Measurements from ENCODE around the gene AMBP. TPM values are rescaled to one million over a fixed set of nuclear protein-coding genes. Genes with fewer than 3 reads are reported as not detected.

Gene AMBP
- total RNA-seq, 3 donors from 2014 or later (not counting 1 experiment from before 2014, with no cell fraction given) = not detected

DNA sequence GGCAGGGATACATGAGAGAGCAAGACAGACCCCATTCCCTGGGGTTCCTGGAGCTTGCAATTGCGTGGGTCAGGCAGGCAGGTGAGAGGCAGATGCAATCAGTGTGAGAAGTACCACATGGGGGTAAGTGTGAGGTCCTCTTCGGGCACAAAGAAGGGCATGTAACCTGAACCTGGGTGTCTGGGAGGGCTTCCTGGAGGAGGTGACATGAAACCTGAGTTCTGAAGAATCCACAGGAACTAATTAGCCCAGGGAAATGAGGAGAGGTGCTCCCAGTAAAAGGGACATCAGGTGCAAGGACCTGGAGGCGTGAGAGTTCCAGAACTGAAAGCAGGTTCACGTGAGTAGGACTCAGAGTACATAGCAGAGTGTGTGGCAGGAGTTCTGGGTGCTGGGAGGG lies 2.5 kb downstream of the AMBP start:
- no peaks in the 10 kb centered on the region for H3K9me3 Mint-ChIP-seq
- no peaks in the 10 kb centered on the region for H3K9me3 ChIP-seq (ENCODE audit: control insufficient read depth, insufficient read depth, low read length)
- H3K36me3 ChIP-seq (ENCODE audit: control insufficient read depth, insufficient read depth, low read length) = no peaks in the 10 kb centered on the region
- no peak for DNase-seq
- H3K36me3 Mint-ChIP-seq = no peaks in the 10 kb centered on the region
- TF ChIP-seq, protein P1, sequence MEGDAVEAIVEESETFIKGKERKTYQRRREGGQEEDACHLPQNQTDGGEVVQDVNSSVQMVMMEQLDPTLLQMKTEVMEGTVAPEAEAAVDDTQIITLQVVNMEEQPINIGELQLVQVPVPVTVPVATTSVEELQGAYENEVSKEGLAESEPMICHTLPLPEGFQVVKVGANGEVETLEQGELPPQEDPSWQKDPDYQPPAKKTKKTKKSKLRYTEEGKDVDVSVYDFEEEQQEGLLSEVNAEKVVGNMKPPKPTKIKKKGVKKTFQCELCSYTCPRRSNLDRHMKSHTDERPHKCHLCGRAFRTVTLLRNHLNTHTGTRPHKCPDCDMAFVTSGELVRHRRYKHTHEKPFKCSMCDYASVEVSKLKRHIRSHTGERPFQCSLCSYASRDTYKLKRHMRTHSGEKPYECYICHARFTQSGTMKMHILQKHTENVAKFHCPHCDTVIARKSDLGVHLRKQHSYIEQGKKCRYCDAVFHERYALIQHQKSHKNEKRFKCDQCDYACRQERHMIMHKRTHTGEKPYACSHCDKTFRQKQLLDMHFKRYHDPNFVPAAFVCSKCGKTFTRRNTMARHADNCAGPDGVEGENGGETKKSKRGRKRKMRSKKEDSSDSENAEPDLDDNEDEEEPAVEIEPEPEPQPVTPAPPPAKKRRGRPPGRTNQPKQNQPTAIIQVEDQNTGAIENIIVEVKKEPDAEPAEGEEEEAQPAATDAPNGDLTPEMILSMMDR (IDR thresholded peaks at IDR 0.05) = no peak
- no peaks in the 10 kb centered on the region for H3K4me1 ChIP-seq (ENCODE audit: control insufficient read depth, insufficient read depth, low read length)
- H3K4me3 ChIP-seq (ENCODE audit: low read length) = no peak overlapping the region
- WGBS (ENCODE audit: insufficient coverage) = 59% methylated on average over 4 of the region's 4 CpGs
- H3K27ac Mint-ChIP-seq = no peak overlapping the region
- peaks cover 9 to 22% of the 10 kb centered on the region in 2 donors for H3K27me3 Mint-ChIP-seq (ENCODE audit: low read depth in 2 of 2)
- no peak overlapping the region for H3K27ac ChIP-seq (ENCODE audit: low read length)
- H3K4me3 Mint-ChIP-seq = no peak overlapping the region
- ATAC-seq = no peak
- intact Hi-C loops (cut with micrococcal nuclease) = no loop called here
- H3K27me3 ChIP-seq (ENCODE audit: control insufficient read depth, insufficient read depth, low read length) = no peaks in the 10 kb centered on the region
- H3K4me1 Mint-ChIP-seq = no peaks in the 10 kb centered on the region

GRCh38 chr9:114072184-114073140 lies 5.6 kb downstream of the AMBP start:
- ATAC-seq (no peak), DNase-seq (no peak)
- intact Hi-C loops (cut with micrococcal nuclease) = no loop called here
- Histone ChIP-seq H3K27me3 (ENCODE audit: control insufficient read depth, insufficient read depth, low read length) (no peaks in the 10 kb centered on the region), H3K9me3 (ENCODE audit: control insufficient read depth, insufficient read depth, low read length) (no peaks in the 10 kb centered on the region), H3K4me1 (ENCODE audit: control insufficient read depth, insufficient read depth, low read length) (no peaks in the 10 kb centered on the region), H3K27ac (ENCODE audit: low read length) (no peak overlapping the region), H3K4me3 (ENCODE audit: low read length) (no peak overlapping the region), H3K36me3 (ENCODE audit: control insufficient read depth, insufficient read depth, low read length) (no peaks in the 10 kb centered on the region)
- no peak overlapping the region for H3K27ac Mint-ChIP-seq
- no peaks in the 10 kb centered on the region for H3K4me1 Mint-ChIP-seq
- TF ChIP-seq, protein P1 (IDR thresholded peaks at IDR 0.05) = no peak
- H3K27me3 Mint-ChIP-seq (ENCODE audit: low read depth in 2 of 2) = peaks cover 13 to 26% of the 10 kb centered on the region in 2 donors
- WGBS (ENCODE audit: insufficient coverage) = 81% methylated on average over 14 of the region's 14 CpGs
- no peaks in the 10 kb centered on the region for H3K36me3 Mint-ChIP-seq
- no peaks in the 10 kb centered on the region for H3K9me3 Mint-ChIP-seq
- H3K4me3 Mint-ChIP-seq = no peak overlapping the region

GRCh38 chr9:114071197-114071795 lies 6.8 kb downstream of the AMBP start:
- H3K27ac ChIP-seq (ENCODE audit: low read length) = no peak overlapping the region
- H3K36me3 ChIP-seq (ENCODE audit: control insufficient read depth, insufficient read depth, low read length) = no peaks in the 10 kb centered on the region
- H3K27me3 ChIP-seq (ENCODE audit: control insufficient read depth, insufficient read depth, low read length) = no peaks in the 10 kb centered on the region
- no peaks in the 10 kb centered on the region for H3K4me1 ChIP-seq (ENCODE audit: control insufficient read depth, insufficient read depth, low read length)
- ATAC-seq = no peak
- intact Hi-C loops (cut with micrococcal nuclease) = no loop called here
- H3K27me3 Mint-ChIP-seq (ENCODE audit: low read depth in 2 of 2) = peaks cover 15 to 21% of the 10 kb centered on the region in 2 donors
- no peaks in the 10 kb centered on the region for H3K4me1 Mint-ChIP-seq
- H3K4me3 ChIP-seq (ENCODE audit: low read length) = no peak overlapping the region
- TF ChIP-seq, protein P1 (IDR thresholded peaks at IDR 0.05) = no peak
- no peak overlapping the region for H3K27ac Mint-ChIP-seq
- no peaks in the 10 kb centered on the region for H3K36me3 Mint-ChIP-seq
- no peak overlapping the region for H3K4me3 Mint-ChIP-seq
- no peak for DNase-seq
- WGBS (ENCODE audit: insufficient coverage) = 88% methylated on average over 7 of the region's 7 CpGs
- H3K9me3 ChIP-seq (ENCODE audit: control insufficient read depth, insufficient read depth, low read length) = no peaks in the 10 kb centered on the region
- no peaks in the 10 kb centered on the region for H3K9me3 Mint-ChIP-seq

Measured in natural killer cell (primary cell).